Thyroid gland (tissue), 4 donors: Measurements from ENCODE around the gene IGF1.

Experiments used
- CTCF ChIP-seq, 6 experiments: fragments of 200-600 bp in 3 of 6; fragments of 450-650 bp in 3 of 6; sonication (generic) in 3 of 6; IDR thresholded peaks; one replicate each; pipeline ENCODE4 v1.5.1; 2016 to 2019; ENCODE audit warnings: antibody characterized with exemption in 6 of 6, mild to moderate bottlenecking in 2 of 6, inconsistent platforms in 1 of 6, moderate library complexity in 1 of 6
- POLR2A ChIP-seq, 2 donors: fragments of 450-650 bp; IDR thresholded peaks; one replicate each; pipeline ENCODE4 v1.6.1; 2017; ENCODE audit warnings: antibody characterized with exemption in 2 of 2, mild to moderate bottlenecking in 2 of 2, moderate library complexity in 1 of 2

- TF ChIP-seq CTCF (IDR thresholded peaks at IDR 0.05) (no peak), POLR2A (IDR thresholded peaks at IDR 0.05) (no peak)
Measured at GRCh38 chr12:102349079-102349478, 131.3 kb downstream of the IGF1 start.
